HepG2 (cell line): ENCODE measurements around the gene SKIDA1. TPM values are rescaled to one million over a fixed set of nuclear protein-coding genes. Genes with fewer than 3 reads are reported as not detected.

Experiments used
- ARHGAP35 ChIP-seq: sonication (generic); formaldehyde crosslinking; IDR thresholded peaks from 2 replicates; pipeline ENCODE4 v1.9.0; 2022; ENCODE audit warnings: mild to moderate bottlenecking, inconsistent platforms, moderate library complexity, missing genetic modification reagents, borderline replicate concordance
- CBX5 ChIP-seq: sonication (generic); formaldehyde crosslinking; IDR thresholded peaks from 2 replicates; pipeline ENCODE4 v1.4.0; 2020; ENCODE audit warnings: missing genetic modification reagents, borderline replicate concordance
- CCAR2 ChIP-seq: fragments of 200-400 bp; formaldehyde crosslinking; optimal IDR thresholded peaks from 2 replicates; pipeline ENCODE3; 2018; ENCODE audit warnings: low read depth, mild to moderate bottlenecking, low read length, moderate library complexity
- DZIP1 ChIP-seq: sonication (generic); formaldehyde crosslinking; IDR thresholded peaks from 2 replicates; pipeline ENCODE4 v1.5.0; 2020; ENCODE audit warnings: mild to moderate bottlenecking, missing genetic modification reagents
- ISX ChIP-seq: sonication (generic); formaldehyde crosslinking; conservative IDR thresholded peaks from 2 replicates; pipeline ENCODE4 v1.5.0; 2020; ENCODE audit warnings: missing genetic modification reagents
- MAFK ChIP-seq, 2 experiments: IDR thresholded peaks in 1 of 2; conservative IDR thresholded peaks in 1 of 2; 2 replicates each; pipeline ENCODE4 v1.6.1; 2011; ENCODE audit warnings: improper control_type of control experiment in 2 of 2, low read length in 2 of 2
- SAP130 ChIP-seq: IDR thresholded peaks from 2 replicates; pipeline ENCODE4 v1.6.1; 2016; ENCODE audit warnings: low read depth
- SIX4 ChIP-seq: sonication (generic); formaldehyde crosslinking; IDR thresholded peaks from 2 replicates; pipeline ENCODE4 v1.4.0; 2020; ENCODE audit warnings: missing genetic modification reagents
- SPEN ChIP-seq: sonication (generic); formaldehyde crosslinking; IDR thresholded peaks from 2 replicates; pipeline ENCODE4 v1.5.1; 2020; ENCODE audit warnings: low read depth, mild to moderate bottlenecking, missing genetic modification reagents
- THAP11 ChIP-seq: IDR thresholded peaks from 2 replicates; pipeline ENCODE4 v1.6.1; 2016; ENCODE audit warnings: missing biosample characterization, missing genetic modification reagents
- THYN1 ChIP-seq: sonication (generic); formaldehyde crosslinking; IDR thresholded peaks from 2 replicates; pipeline ENCODE4 v1.8.1; 2023; ENCODE audit warnings: low read depth, mild to moderate bottlenecking, moderate library complexity, missing genetic modification reagents, borderline replicate concordance
- ZMYM2 ChIP-seq: sonication (generic); formaldehyde crosslinking; IDR thresholded peaks from 2 replicates; pipeline ENCODE4 v1.8.0; 2022; ENCODE audit warnings: mild to moderate bottlenecking, missing genetic modification reagents
- ZNF407 ChIP-seq: sonication (generic); formaldehyde crosslinking; IDR thresholded peaks from one replicate; pipeline ENCODE4 v1.5.1; 2020; ENCODE audit warnings: mild to moderate bottlenecking, missing genetic modification reagents; ENCODE audit errors: not compliant biosample characterization
- ZNF605 ChIP-seq: sonication (generic); formaldehyde crosslinking; IDR thresholded peaks from 2 replicates; pipeline ENCODE4 v1.8.0; 2022; ENCODE audit warnings: mild to moderate bottlenecking, missing genetic modification reagents
- ZNF788 ChIP-seq: sonication (generic); formaldehyde crosslinking; IDR thresholded peaks from 2 replicates; pipeline ENCODE4 v1.5.0; 2020; ENCODE audit warnings: mild to moderate bottlenecking, missing genetic modification reagents, borderline replicate concordance
- ZSCAN25 ChIP-seq: sonication (generic); formaldehyde crosslinking; IDR thresholded peaks from 2 replicates; pipeline ENCODE4 v1.8.0; 2022; ENCODE audit warnings: mild to moderate bottlenecking, missing genetic modification reagents
- polyA plus RNA-seq, 8 experiments: library from polyadenylated mRNA; depleted of rRNA in 3 of 8; stranded (reverse) in 7 of 8; unstranded in 1 of 8; fragments of >200 nt; fragmentation: Illumina TruSeq in 4 of 8; extraction: Trizol in 4 of 8; gene quantifications; 2 replicates each; pipeline versions ENCODE4 v1.2.1 to v1.2.3, GENCODE V29; 2011 to 2016; ENCODE audit warnings: low read depth in 4 of 8, missing spikeins in 1 of 8, mixed read lengths in 1 of 8; ENCODE audit not compliant: insufficient read depth in 1 of 8
- total RNA-seq, 5 experiments: library from RNA; depleted of rRNA; stranded (reverse); fragments of >200 nt; fragmentation: Illumina TruSeq; extraction: Trizol; gene quantifications; 2 replicates each; pipeline ENCODE4 v1.2.3, GENCODE V29; 2016; ENCODE audit warnings: low read depth in 1 of 5

Gene SKIDA1
- total and polyA plus RNA-seq, 2 of the 13 experiments (the other 11 are each of a cell fraction or from before 2014, with no cell fraction given), result 0.73 to 1.5 TPM

GRCh38 chr10:21533467-21534279 lies 8.2 kb upstream of the SKIDA1 start, which contains the start of gene MLLT10 (continued):
- peak; percentile 69; the same call in 1 of the 2 replicates for TF ChIP-seq ISX (CRISPR knock-in tag)
- peak; percentile 78 for TF ChIP-seq SPEN (CRISPR knock-in tag)
- peak; percentile 36; the same call in 1 of the 2 replicates for TF ChIP-seq SIX4 (CRISPR knock-in tag)
- peak; percentile 55 for TF ChIP-seq ZNF407 (CRISPR knock-in tag)
- TF ChIP-seq CBX5, result no peak; the same call in 1 of the 2 replicates
- TF ChIP-seq THAP11 (CRISPR knock-in tag), result peak; percentile 66
- no peak for TF ChIP-seq THYN1
- no peak for TF ChIP-seq CCAR2
- TF ChIP-seq DZIP1, result no peak; the same call in 1 of the 2 replicates
- TF ChIP-seq ZNF605 (CRISPR knock-in tag), result peak; percentile 91
- peak; percentile 74; the same call in 1 of the 2 replicates for TF ChIP-seq ZMYM2 (CRISPR knock-in tag)
- peak; percentile 92; the same call in 1 of the 2 replicates for TF ChIP-seq SAP130 (CRISPR knock-in tag)
- TF ChIP-seq ZSCAN25 (CRISPR knock-in tag), result peak; percentile 51; the same call in 1 of the 2 replicates
- no peak for TF ChIP-seq MAFK (conservative IDR thresholded peaks at IDR 0.05 in 1 of 2, IDR thresholded peaks at IDR 0.05 in 1 of 2; ENCODE audit: low read length in 2 of 2)
- TF ChIP-seq ARHGAP35 (CRISPR knock-in tag), result peak; percentile 73; the same call in 1 of the 2 replicates
- TF ChIP-seq ZNF788 (CRISPR knock-in tag), result peak; percentile 47; the same call in 1 of the 2 replicates
